GM18873 (cell line): ENCODE data around the gene NSMCE3.

Source experiments
- ATAC-seq: cut with Tn5 transposase; IDR thresholded peaks from one replicate; pipeline ENCODE4 v1.9.1; 2021; ENCODE audit warnings: mild to moderate bottlenecking, moderate library complexity, moderate number of reproducible peaks; ENCODE audit not compliant: unreplicated experiment, low FRiP score

Gene NSMCE3

GRCh38 chr15:29223640-29224039, 46.0 kb downstream of the NSMCE3 start:
- ATAC-seq = no peak

GRCh38 chr15:29222129-29222853, 47.3 kb downstream of the NSMCE3 start:
- no peak for ATAC-seq

- no peak for ATAC-seq
Observed at GRCh38 chr15:29220852-29221251, 48.8 kb downstream of the NSMCE3 start.

- ATAC-seq = no peak
Observed at GRCh38 chr15:29216955-29217354, 52.7 kb downstream of the NSMCE3 start.
